ENCODE results near the gene DCC. TPM values are rescaled to one million over a fixed set of nuclear protein-coding genes. Genes with fewer than 3 reads are reported as not detected.

DCC gene
- total RNA-seq, 4 donors from 2014 or later: 0.84 to 1.2 TPM; not detected in 2

DNA sequence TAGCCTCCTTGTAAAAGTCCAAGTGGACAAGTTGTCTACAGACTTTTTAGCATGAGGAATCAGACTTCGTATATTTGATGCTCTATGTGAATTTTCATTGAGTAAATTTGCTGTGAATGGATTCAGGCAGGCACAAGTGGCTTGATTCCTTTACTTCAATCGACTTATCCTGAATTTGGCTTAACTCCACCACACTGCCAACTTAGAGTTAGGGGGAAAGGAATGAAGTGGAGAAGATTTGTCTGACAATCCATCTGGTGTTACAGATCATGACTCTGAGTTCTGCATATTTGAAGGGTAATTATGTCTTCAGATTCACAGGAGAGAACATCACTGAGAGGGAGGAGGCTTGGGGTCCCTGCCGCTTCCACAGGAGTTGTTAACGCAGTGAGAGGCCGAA lies 829.3 kb downstream of the DCC start:
- Histone ChIP-seq H3K4me3 (no peak overlapping the region), H3K27ac (no peak overlapping the region), H3K27me3 (no peaks in the 10 kb centered on the region), H3K36me3 (no peaks in the 10 kb centered on the region), H3K9me3 (no peaks in the 10 kb centered on the region), H3K4me1 (no peaks in the 10 kb centered on the region)
- WGBS, 2 donors: 87 to 93% methylated on average over 5 of the region's 5 CpGs
- TF ChIP-seq EP300 (IDR thresholded peaks at IDR 0.05) (no peak), CTCF (IDR thresholded peaks at IDR 0.05) (no peak), POLR2A (IDR thresholded peaks at IDR 0.05) (no peak)
- DNase-seq (ENCODE audit: low spot score in 2 of 2): no peak

DNA sequence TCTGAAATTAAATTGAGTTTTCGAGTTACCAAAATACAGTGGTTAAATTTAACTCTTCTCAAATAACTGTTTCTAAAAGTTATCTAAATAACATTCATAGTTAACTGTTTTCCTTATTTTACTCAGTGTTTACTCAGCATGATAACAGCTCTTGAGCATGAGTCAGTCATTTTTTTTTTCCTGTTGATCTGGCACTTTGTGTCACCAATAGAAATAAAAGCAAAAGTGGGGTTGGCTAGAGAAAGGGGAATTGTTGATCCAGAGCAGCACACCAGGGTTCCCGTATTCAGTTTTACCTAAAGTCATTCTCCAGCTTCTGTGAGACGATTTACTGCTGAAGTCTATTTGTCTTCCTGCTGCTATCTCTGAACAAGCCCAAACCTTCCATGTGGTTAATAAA lies 851.6 kb downstream of the DCC start:
- WGBS, 2 donors: 62 to 77% methylated on average over 3 of the region's 3 CpGs
- TF ChIP-seq POLR2A (IDR thresholded peaks at IDR 0.05): no peak
- H3K27ac ChIP-seq: no peak overlapping the region
- no peak for DNase-seq (ENCODE audit: low spot score in 2 of 2)
- H3K4me3 ChIP-seq: no peak overlapping the region
- no peaks in the 10 kb centered on the region for H3K4me1 ChIP-seq
- H3K27me3 ChIP-seq: no peaks in the 10 kb centered on the region
- H3K9me3 ChIP-seq: no peaks in the 10 kb centered on the region
- no peaks in the 10 kb centered on the region for H3K36me3 ChIP-seq

DNA sequence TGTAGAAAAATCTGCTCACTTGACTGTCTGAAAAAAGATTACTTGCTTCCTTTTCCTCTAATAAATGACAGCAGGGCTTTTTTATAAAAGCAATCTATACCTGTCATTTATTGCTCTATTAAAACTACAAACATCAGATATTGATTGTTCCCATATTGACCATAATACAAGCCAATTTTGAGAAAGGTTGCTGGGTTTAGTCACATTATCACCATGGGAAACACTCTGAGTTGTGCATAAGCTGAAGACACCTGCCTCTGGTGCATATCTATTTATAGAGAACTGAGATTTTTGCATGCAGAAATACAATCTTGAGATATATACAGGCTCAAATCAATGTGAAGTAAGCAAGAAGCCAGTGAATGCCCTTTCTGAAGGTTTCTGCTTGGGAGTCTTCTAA lies 853.9 kb downstream of the DCC start:
- Histone ChIP-seq H3K4me3 (no peak overlapping the region), H3K36me3 (no peaks in the 10 kb centered on the region), H3K4me1 (no peaks in the 10 kb centered on the region), H3K9me3 (no peaks in the 10 kb centered on the region), H3K27me3 (no peaks in the 10 kb centered on the region), H3K27ac (no peak overlapping the region)
- TF ChIP-seq POLR2A (IDR thresholded peaks at IDR 0.05) (no peak), EP300 (IDR thresholded peaks at IDR 0.05) (no peak), CTCF (IDR thresholded peaks at IDR 0.05) (no peak)
- no peak for DNase-seq (ENCODE audit: low spot score in 2 of 2)

GRCh38 chr18:53219853-53220252 lies 879.9 kb downstream of the DCC start:
- Histone ChIP-seq H3K27me3 (no peaks in the 10 kb centered on the region), H3K9me3 (no peaks in the 10 kb centered on the region), H3K4me3 (no peak overlapping the region), H3K27ac (no peak overlapping the region), H3K4me1 (no peaks in the 10 kb centered on the region), H3K36me3 (no peaks in the 10 kb centered on the region)
- TF ChIP-seq EP300 (IDR thresholded peaks at IDR 0.05) (no peak), CTCF (IDR thresholded peaks at IDR 0.05) (no peak), POLR2A (IDR thresholded peaks at IDR 0.05) (no peak)
- DNase-seq (ENCODE audit: low spot score in 2 of 2): no peak

GRCh38 chr18:53224128-53224778 lies 884.3 kb downstream of the DCC start:
- 86 to 90% methylated on average over 6 of the region's 6 CpGs for WGBS, 2 donors
- no peak for TF ChIP-seq CTCF (IDR thresholded peaks at IDR 0.05)
- TF ChIP-seq EP300 (IDR thresholded peaks at IDR 0.05): no peak
- no peak for TF ChIP-seq POLR2A (IDR thresholded peaks at IDR 0.05)

More at GRCh38 chr18:53224128-53224778, 884.3 kb downstream of the DCC start:
- Histone ChIP-seq H3K4me1 (no peaks in the 10 kb centered on the region), H3K4me3 (no peak overlapping the region), H3K27me3 (no peaks in the 10 kb centered on the region), H3K9me3 (no peaks in the 10 kb centered on the region), H3K36me3 (no peaks in the 10 kb centered on the region), H3K27ac (no peak overlapping the region)
- DNase-seq (ENCODE audit: low spot score in 2 of 2): no peak

Measured in tibial nerve (tissue), 4 donors.